Measurements from ENCODE around the gene REM2. TPM values are rescaled to one million over a fixed set of nuclear protein-coding genes. Genes with fewer than 3 reads are reported as not detected.

The REM2 gene
- total and polyA plus RNA-seq, 4 donors = 0.88 to 0.98 (median 0.92) TPM; not detected in 1

DNA sequence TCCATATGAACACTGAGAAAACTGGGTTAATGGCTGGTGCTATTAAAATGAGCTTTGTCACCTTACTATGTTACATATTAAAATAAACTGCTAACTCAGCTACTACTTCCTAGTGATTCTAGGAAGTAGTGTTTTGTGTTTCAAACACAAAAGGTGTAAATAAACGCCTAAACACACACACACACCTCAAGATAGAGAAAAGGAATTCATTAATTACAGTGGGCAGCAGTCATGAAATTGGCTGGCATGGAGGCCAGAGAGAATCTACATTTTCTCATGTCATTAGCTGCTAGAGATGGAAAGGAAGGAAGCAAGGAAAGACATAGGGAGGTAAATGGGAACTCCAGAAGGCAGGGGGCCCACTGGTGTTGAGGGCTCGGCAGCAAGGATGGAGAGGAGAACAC is 46.9 kb downstream of the REM2 start:
- H3K36me3 ChIP-seq (ENCODE audit: control insufficient read depth in 4 of 4, insufficient read depth in 4 of 4, low read length in 4 of 4) = peaks cover 5 to 10% (median 8%) of the 10 kb centered on the region in 4 donors
- H3K4me3 ChIP-seq = no peak overlapping the region
- peaks cover 3 to 12% (median 5%) of the 10 kb centered on the region in 5 donors for H3K4me1 ChIP-seq (ENCODE audit: control insufficient read depth in 5 of 5, insufficient read depth in 5 of 5, low read length in 5 of 5)
- H3K27me3 ChIP-seq (ENCODE audit: control insufficient read depth in 3 of 3, insufficient read depth in 3 of 3, low read length in 2 of 3) = no peaks in the 10 kb centered on the region
- ATAC-seq (ENCODE audit: insufficient read depth, low FRiP score) = peak; percentile 4
- no peak for DNase-seq
- no peaks in the 10 kb centered on the region for H3K9me3 ChIP-seq (ENCODE audit: control insufficient read depth in 4 of 4, insufficient read depth in 3 of 4, low read length in 3 of 4)
- H3K27ac ChIP-seq (ENCODE audit: low read depth in 1 of 2, low read length in 1 of 2) = peak overlapping the region; percentile 76 to 94
- H3K9ac ChIP-seq (ENCODE audit: insufficient read depth in 1 of 2, low read length in 2 of 2) = peak overlapping the region in 1 of 2 donors; percentile 96
- WGBS, 2 donors = 3 to 4% methylated on average over 2 of the region's 2 CpGs
- TF ChIP-seq, protein P1, sequence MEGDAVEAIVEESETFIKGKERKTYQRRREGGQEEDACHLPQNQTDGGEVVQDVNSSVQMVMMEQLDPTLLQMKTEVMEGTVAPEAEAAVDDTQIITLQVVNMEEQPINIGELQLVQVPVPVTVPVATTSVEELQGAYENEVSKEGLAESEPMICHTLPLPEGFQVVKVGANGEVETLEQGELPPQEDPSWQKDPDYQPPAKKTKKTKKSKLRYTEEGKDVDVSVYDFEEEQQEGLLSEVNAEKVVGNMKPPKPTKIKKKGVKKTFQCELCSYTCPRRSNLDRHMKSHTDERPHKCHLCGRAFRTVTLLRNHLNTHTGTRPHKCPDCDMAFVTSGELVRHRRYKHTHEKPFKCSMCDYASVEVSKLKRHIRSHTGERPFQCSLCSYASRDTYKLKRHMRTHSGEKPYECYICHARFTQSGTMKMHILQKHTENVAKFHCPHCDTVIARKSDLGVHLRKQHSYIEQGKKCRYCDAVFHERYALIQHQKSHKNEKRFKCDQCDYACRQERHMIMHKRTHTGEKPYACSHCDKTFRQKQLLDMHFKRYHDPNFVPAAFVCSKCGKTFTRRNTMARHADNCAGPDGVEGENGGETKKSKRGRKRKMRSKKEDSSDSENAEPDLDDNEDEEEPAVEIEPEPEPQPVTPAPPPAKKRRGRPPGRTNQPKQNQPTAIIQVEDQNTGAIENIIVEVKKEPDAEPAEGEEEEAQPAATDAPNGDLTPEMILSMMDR (IDR thresholded peaks at IDR 0.05; ENCODE audit: control extremely low read depth, extremely low read depth) = no peak

DNA sequence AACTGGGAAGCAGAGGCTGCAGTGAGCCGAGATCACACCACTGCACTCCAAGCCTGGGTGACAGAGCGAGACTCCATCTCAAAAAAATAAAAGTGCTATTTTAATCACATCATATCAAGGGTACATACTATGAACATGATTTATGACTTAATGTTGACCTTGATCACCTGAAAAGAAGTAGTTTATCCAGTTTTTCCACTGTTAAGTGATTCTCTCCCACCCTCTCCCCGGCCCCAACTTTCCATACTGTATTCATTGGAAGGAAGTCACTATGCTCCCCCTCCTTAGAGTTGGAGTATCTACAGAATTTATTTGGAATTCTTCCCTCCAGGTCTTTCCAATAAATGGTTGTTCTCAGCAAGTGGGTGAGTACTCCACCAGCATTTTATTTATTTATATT is 49.1 kb downstream of the REM2 start:
- peaks cover 0 to 3% (median 3%) of the 10 kb centered on the region in 4 donors for H3K36me3 ChIP-seq (ENCODE audit: control insufficient read depth in 4 of 4, insufficient read depth in 4 of 4, low read length in 4 of 4)
- no peaks in the 10 kb centered on the region for H3K27me3 ChIP-seq (ENCODE audit: control insufficient read depth in 3 of 3, insufficient read depth in 3 of 3, low read length in 2 of 3)
- peak; percentile 46 to 67 (median 47) for DNase-seq
- WGBS, 2 donors = 77 to 82% methylated on average over 3 of the region's 3 CpGs
- no peak overlapping the region for H3K27ac ChIP-seq (ENCODE audit: low read depth in 1 of 2, low read length in 1 of 2)
- TF ChIP-seq, protein P1 (IDR thresholded peaks at IDR 0.05; ENCODE audit: control extremely low read depth, extremely low read depth) = no peak
- H3K4me1 ChIP-seq (ENCODE audit: control insufficient read depth in 5 of 5, insufficient read depth in 5 of 5, low read length in 5 of 5) = peaks cover 3 to 12% (median 5%) of the 10 kb centered on the region in 5 donors
- no peak for ATAC-seq (ENCODE audit: insufficient read depth, low FRiP score)
- H3K9me3 ChIP-seq (ENCODE audit: control insufficient read depth in 4 of 4, insufficient read depth in 3 of 4, low read length in 3 of 4) = no peaks in the 10 kb centered on the region
- no peak overlapping the region for H3K4me3 ChIP-seq
- no peak overlapping the region for H3K9ac ChIP-seq (ENCODE audit: insufficient read depth in 1 of 2, low read length in 2 of 2)

GRCh38 chr14:22935156-22935555 is 52.1 kb downstream of the REM2 start:
- Histone ChIP-seq H3K36me3 (ENCODE audit: control insufficient read depth in 4 of 4, insufficient read depth in 4 of 4, low read length in 4 of 4) (peaks cover 0 to 2% (median 0%) of the 10 kb centered on the region in 4 donors), H3K27me3 (ENCODE audit: control insufficient read depth in 3 of 3, insufficient read depth in 3 of 3, low read length in 2 of 3) (no peaks in the 10 kb centered on the region), H3K9me3 (ENCODE audit: control insufficient read depth in 4 of 4, insufficient read depth in 3 of 4, low read length in 3 of 4) (no peaks in the 10 kb centered on the region), H3K4me1 (ENCODE audit: control insufficient read depth in 5 of 5, insufficient read depth in 5 of 5, low read length in 5 of 5) (peaks cover 0 to 1% (median 0%) of the 10 kb centered on the region in 5 donors), H3K27ac (ENCODE audit: low read depth in 1 of 2, low read length in 1 of 2) (no peak overlapping the region), H3K9ac (ENCODE audit: insufficient read depth in 1 of 2, low read length in 2 of 2) (no peak overlapping the region), H3K4me3 (no peak overlapping the region)
- ATAC-seq (ENCODE audit: insufficient read depth, low FRiP score) = no peak
- TF ChIP-seq, protein P1 (IDR thresholded peaks at IDR 0.05; ENCODE audit: control extremely low read depth, extremely low read depth) = no peak
- DNase-seq = no peak
- WGBS, 2 donors = 92 to 95% methylated on average over 1 of the region's 1 CpG

Small RNA genes lying within 50 kb of the gene (small RNA-seq; reads per million reads assigned to genes)
- gene RF00019 (ENCODE audit: low replicate concordance) = not detected

Other genes with a start within 250 kb of the REM2 start
- under 1 TPM in 1 of 2 donors, not detected in 1; 0.11 TPM for gene OR6J1, start 238.9 kb upstream of the REM2 start, total RNA-seq
- gene OR6J1, start 238.9 kb upstream of the REM2 start, polyA plus RNA-seq = not detected
- gene OXA1L, start 116.5 kb upstream of the REM2 start, total RNA-seq = 10 to 100 TPM; 95.8 to 99.8 TPM
- gene OXA1L, start 116.5 kb upstream of the REM2 start, polyA plus RNA-seq = 10 to 100 TPM; 81.3 to 98.6 TPM
- gene SLC7A7, start 67.8 kb upstream of the REM2 start, total RNA-seq = 10 to 100 TPM; 28.0 to 65.2 TPM
- gene SLC7A7, start 67.8 kb upstream of the REM2 start, polyA plus RNA-seq = 100 to 1,000 TPM in 1 of 2 donors, 10 to 100 TPM in 1; 31.2 to 113 TPM
- 100 to 1,000 TPM in 1 of 2 donors, 10 to 100 TPM in 1; 27.5 to 102 TPM for gene MRPL52, start 53.3 kb upstream of the REM2 start, total RNA-seq
- 100 to 1,000 TPM; 105 to 239 TPM for gene MRPL52, start 53.3 kb upstream of the REM2 start, polyA plus RNA-seq
- 100 to 1,000 TPM; 121 to 162 TPM for gene MMP14, start 46.6 kb upstream of the REM2 start, total RNA-seq
- gene MMP14, start 46.6 kb upstream of the REM2 start, polyA plus RNA-seq = 100 to 1,000 TPM; 125 to 144 TPM
- gene LRP10, start 11.5 kb upstream of the REM2 start, total RNA-seq = 100 to 1,000 TPM in 1 of 2 donors, 10 to 100 TPM in 1; 55.2 to 148 TPM
- gene LRP10, start 11.5 kb upstream of the REM2 start, polyA plus RNA-seq = 100 to 1,000 TPM in 1 of 2 donors, 10 to 100 TPM in 1; 25.7 to 133 TPM
- 100 to 1,000 TPM in 1 of 2 donors, 10 to 100 TPM in 1; 85.3 to 104 TPM for gene RBM23, start 35.9 kb downstream of the REM2 start, total RNA-seq
- 10 to 100 TPM; 27.7 to 58.1 TPM for gene RBM23, start 35.9 kb downstream of the REM2 start, polyA plus RNA-seq
- 10 to 100 TPM; 45.6 to 54.7 TPM for gene PRMT5, start 46.2 kb downstream of the REM2 start, total RNA-seq
- gene PRMT5, start 46.2 kb downstream of the REM2 start, polyA plus RNA-seq = 10 to 100 TPM; 19.2 to 56.5 TPM
- 10 to 100 TPM; 47.2 to 49.0 TPM for gene HAUS4, start 73.9 kb downstream of the REM2 start, total RNA-seq
- 10 to 100 TPM; 28.3 to 45.5 TPM for gene HAUS4, start 73.9 kb downstream of the REM2 start, polyA plus RNA-seq
- gene AJUBA, start 99.3 kb downstream of the REM2 start, total RNA-seq = 10 to 100 TPM; 33.8 to 34.2 TPM
- 10 to 100 TPM in 1 of 2 donors, 1 to 10 TPM in 1; 7.2 to 23.7 TPM for gene AJUBA, start 99.3 kb downstream of the REM2 start, polyA plus RNA-seq
- gene C14orf93, start 126.9 kb downstream of the REM2 start, total RNA-seq = 10 to 100 TPM; 10.3 to 14.9 TPM
- gene C14orf93, start 126.9 kb downstream of the REM2 start, polyA plus RNA-seq = 1 to 10 TPM; 7.5 to 8.4 TPM
- 100 to 1,000 TPM in 1 of 2 donors, 10 to 100 TPM in 1; 64.8 to 107 TPM for gene PSMB5, start 151.7 kb downstream of the REM2 start, total RNA-seq
- 100 to 1,000 TPM in 1 of 2 donors, 10 to 100 TPM in 1; 94.6 to 147 TPM for gene PSMB5, start 151.7 kb downstream of the REM2 start, polyA plus RNA-seq
- gene PSMB11, start 159.0 kb downstream of the REM2 start, total RNA-seq = not detected
- gene PSMB11, start 159.0 kb downstream of the REM2 start, polyA plus RNA-seq = not detected
- gene CDH24, start 174.3 kb downstream of the REM2 start, total RNA-seq = 1 to 10 TPM; 4.2 to 4.6 TPM
- gene CDH24, start 174.3 kb downstream of the REM2 start, polyA plus RNA-seq = 1 to 10 TPM; 2.0 to 4.8 TPM
- gene ACIN1, start 211.9 kb downstream of the REM2 start, total RNA-seq = 100 to 1,000 TPM; 125 to 154 TPM
- gene ACIN1, start 211.9 kb downstream of the REM2 start, polyA plus RNA-seq = 100 to 1,000 TPM in 1 of 2 donors, 10 to 100 TPM in 1; 76.3 to 106 TPM
- gene C14orf119, start 212.3 kb downstream of the REM2 start, total RNA-seq = 10 to 100 TPM; 23.9 to 56.7 TPM
- 10 to 100 TPM; 26.0 to 64.9 TPM for gene C14orf119, start 212.3 kb downstream of the REM2 start, polyA plus RNA-seq
- not detected for gene CIROP, start 221.8 kb downstream of the REM2 start, total RNA-seq
- not detected for gene CIROP, start 221.8 kb downstream of the REM2 start, polyA plus RNA-seq
- gene CEBPE, start 236.0 kb downstream of the REM2 start, total RNA-seq = under 1 TPM in 1 of 2 donors, not detected in 1; 0.67 TPM
- 1 to 10 TPM in 1 of 2 donors, under 1 TPM in 1; 0.16 to 3.5 TPM for gene CEBPE, start 236.0 kb downstream of the REM2 start, polyA plus RNA-seq

Measured in lung (tissue), 13 donors.